OCI-LY7 (cell line): ENCODE measurements around the gene CAMP.

Experiments used
- EZH2phosphoT487 ChIP-seq: fragments of 200-600 bp; sonication (generic); IDR thresholded peaks from 2 replicates; pipeline ENCODE4 v1.6.1; 2018; ENCODE audit warnings: low read depth, borderline replicate concordance, mild to moderate bottlenecking, mixed run types, antibody characterized with exemption, low read length, moderate library complexity, mixed read lengths
- TF ChIP-seq, protein P1 (sequence below): fragments of 200-600 bp; sonication (generic); conservative IDR thresholded peaks from 2 replicates; pipeline ENCODE4 v1.5.1; 2014; ENCODE audit warnings: mild to moderate bottlenecking, antibody characterized with exemption, low read length, moderate library complexity, mixed read lengths

DNA sequence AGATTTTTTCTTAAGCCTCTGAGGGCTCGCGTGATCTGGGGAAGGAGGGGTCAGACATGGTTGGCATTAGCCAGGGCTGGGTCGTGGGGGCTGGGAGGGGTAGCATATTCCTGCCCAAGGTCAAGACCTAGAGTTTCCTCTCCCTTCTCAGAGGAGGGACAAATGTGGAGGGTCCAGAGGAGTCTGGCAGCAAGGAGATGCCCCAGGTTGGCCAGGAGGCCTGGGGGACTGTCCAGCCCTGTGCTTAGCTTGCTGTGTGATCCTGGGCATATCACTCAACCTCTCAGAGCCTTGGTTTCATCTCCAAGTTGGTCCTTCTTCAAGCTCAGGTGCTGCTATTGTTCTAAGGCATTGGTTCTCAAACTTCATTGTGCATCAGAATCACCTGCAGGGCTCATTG is 9.1 kb upstream of the CAMP start:
- TF ChIP-seq, protein P1, sequence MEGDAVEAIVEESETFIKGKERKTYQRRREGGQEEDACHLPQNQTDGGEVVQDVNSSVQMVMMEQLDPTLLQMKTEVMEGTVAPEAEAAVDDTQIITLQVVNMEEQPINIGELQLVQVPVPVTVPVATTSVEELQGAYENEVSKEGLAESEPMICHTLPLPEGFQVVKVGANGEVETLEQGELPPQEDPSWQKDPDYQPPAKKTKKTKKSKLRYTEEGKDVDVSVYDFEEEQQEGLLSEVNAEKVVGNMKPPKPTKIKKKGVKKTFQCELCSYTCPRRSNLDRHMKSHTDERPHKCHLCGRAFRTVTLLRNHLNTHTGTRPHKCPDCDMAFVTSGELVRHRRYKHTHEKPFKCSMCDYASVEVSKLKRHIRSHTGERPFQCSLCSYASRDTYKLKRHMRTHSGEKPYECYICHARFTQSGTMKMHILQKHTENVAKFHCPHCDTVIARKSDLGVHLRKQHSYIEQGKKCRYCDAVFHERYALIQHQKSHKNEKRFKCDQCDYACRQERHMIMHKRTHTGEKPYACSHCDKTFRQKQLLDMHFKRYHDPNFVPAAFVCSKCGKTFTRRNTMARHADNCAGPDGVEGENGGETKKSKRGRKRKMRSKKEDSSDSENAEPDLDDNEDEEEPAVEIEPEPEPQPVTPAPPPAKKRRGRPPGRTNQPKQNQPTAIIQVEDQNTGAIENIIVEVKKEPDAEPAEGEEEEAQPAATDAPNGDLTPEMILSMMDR, result no peak
- TF ChIP-seq EZH2phosphoT487, result no peak
